Endothelial cell of umbilical vein (primary cell): ENCODE results near the gene BRWD1. TPM values are rescaled to one million over a fixed set of nuclear protein-coding genes. Genes with fewer than 3 reads are reported as not detected.

Source experiments
- BruUV-seq: library from RNA; stranded (reverse); fragments of 400-500 nt; replicated peaks from 2 replicates; lab custom pipeline; 2021; lab: Mats Ljungman, UMichigan
- CTCF ChIA-PET: fragments of 300-600, 350-600 bp; sonication (Branson Sonifier 250); formaldehyde crosslinking; loops from one replicate; lab custom pipeline; 2021; ENCODE audit warnings: antibody characterized with exemption, inconsistent platforms; lab: Charles Lee
- POLR2A ChIA-PET: fragments of 300-600, 350-600 bp; sonication (Branson Sonifier 250); formaldehyde crosslinking; loops from one replicate; lab custom pipeline; 2021; ENCODE audit warnings: antibody characterized with exemption, inconsistent platforms; lab: Charles Lee
- DNase-seq: peaks from one replicate; pipeline ENCODE4 v3.0.0-alpha.2; 2011; ENCODE audit warnings: low read depth, low spot score
- FAIRE-seq: peaks from 2 replicates; lab custom pipeline; 2011; peaks lifted over from hg19 to GRCh38; lab: Jason Lieb, UNC
- H2AFZ ChIP-seq: 2 replicates; pipeline ENCODE4 v1.6.0; 2012; ENCODE audit warnings: low read depth, low read length, control low read depth, inconsistent platforms
- H3K27ac ChIP-seq: 2 replicates; pipeline ENCODE4 v1.5.1; 2011; ENCODE audit warnings: low read depth, mild to moderate bottlenecking, control low read depth, low read length, moderate library complexity; ENCODE audit not compliant: insufficient read depth
- H3K27me3 ChIP-seq, 2 experiments: 2 replicates each; pipeline versions ENCODE4 v1.6.0 to v1.6.1; 2011; ENCODE audit warnings: low read length in 2 of 2, mixed read lengths in 1 of 2; ENCODE audit not compliant: control insufficient read depth in 2 of 2, insufficient read depth in 2 of 2
- H3K36me3 ChIP-seq, 2 experiments: 2 replicates in 1 of 2; 3 replicates in 1 of 2; pipeline ENCODE4 v1.5.1; 2011; ENCODE audit warnings: low read length in 2 of 2, mild to moderate bottlenecking in 1 of 2, moderate library complexity in 1 of 2; ENCODE audit not compliant: control insufficient read depth in 2 of 2, insufficient read depth in 2 of 2; ENCODE audit errors: extremely low read depth in 1 of 2
- H3K4me1 ChIP-seq: 3 replicates; pipeline ENCODE4 v1.5.1; 2011; ENCODE audit warnings: mild to moderate bottlenecking, low read length; ENCODE audit not compliant: control insufficient read depth, insufficient read depth; ENCODE audit errors: extremely low read depth
- H3K4me2 ChIP-seq: 2 replicates; pipeline ENCODE4 v1.6.1; 2011; ENCODE audit warnings: low read length, control low read depth, mixed read lengths; ENCODE audit not compliant: insufficient read depth
- H3K4me3 ChIP-seq, 3 experiments: fragments of 200-600 bp in 1 of 3; sonication (generic), shearing (Covaris generic) in 1 of 3; replicated peaks in 1 of 3; 2 replicates each; pipeline ENCODE4 v1.5.1; 2011 to 2016; ENCODE audit warnings: control low read depth in 3 of 3, low read length in 3 of 3, mild to moderate bottlenecking in 2 of 3, inconsistent platforms in 1 of 3, low read depth in 1 of 3, moderate library complexity in 1 of 3; ENCODE audit not compliant: insufficient read depth in 1 of 3
- H3K79me2 ChIP-seq: 2 replicates; pipeline ENCODE4 v1.6.0; 2012; ENCODE audit warnings: low read length, inconsistent platforms; ENCODE audit not compliant: control insufficient read depth, insufficient read depth
- H3K9ac ChIP-seq: replicated peaks from 2 replicates; pipeline ENCODE3; 2011; ENCODE audit warnings: low read length, control low read depth; ENCODE audit not compliant: insufficient read depth; ENCODE audit errors: extremely low read depth
- H3K9me1 ChIP-seq: replicated peaks from 3 replicates; pipeline ENCODE4 v1.6.0; 2011; ENCODE audit warnings: mild to moderate bottlenecking, low read length; ENCODE audit not compliant: control insufficient read depth, insufficient read depth; ENCODE audit errors: extremely low read depth
- H3K9me3 ChIP-seq: replicated peaks from 2 replicates; pipeline ENCODE4 v1.5.1; 2012; ENCODE audit warnings: low read length, inconsistent platforms; ENCODE audit not compliant: control insufficient read depth, insufficient read depth
- H4K20me1 ChIP-seq: replicated peaks from 2 replicates; pipeline ENCODE3; 2011; ENCODE audit warnings: mild to moderate bottlenecking, low read length; ENCODE audit not compliant: control insufficient read depth, insufficient read depth; ENCODE audit errors: extremely low read depth
- CTCF ChIP-seq, 2 donors: IDR thresholded peaks; 1 replicate in 1 of 2; 2 replicates in 1 of 2; pipeline ENCODE4 v1.5.1; 2011; ENCODE audit warnings: low read length in 2 of 2, mild to moderate bottlenecking in 2 of 2, moderate library complexity in 2 of 2, control low read depth in 1 of 2, inconsistent platforms in 1 of 2, low read depth in 1 of 2; ENCODE audit not compliant: insufficient read depth in 1 of 2; ENCODE audit errors: extremely low read depth in 1 of 2
- EZH2 ChIP-seq: IDR thresholded peaks from 2 replicates; pipeline ENCODE4 v1.6.1; 2012; ENCODE audit warnings: borderline replicate concordance, low read depth, mild to moderate bottlenecking, moderate library complexity, low read length, inconsistent platforms; ENCODE audit not compliant: severe bottlenecking
- FOS ChIP-seq: IDR thresholded peaks from 2 replicates; pipeline ENCODE4 v1.6.1; 2011; ENCODE audit warnings: mild to moderate bottlenecking, low read length, moderate library complexity, borderline replicate concordance; ENCODE audit not compliant: insufficient read depth
- GATA2 ChIP-seq: IDR thresholded peaks from 2 replicates; pipeline ENCODE4 v1.7.0; 2011; ENCODE audit warnings: low read depth, mild to moderate bottlenecking, moderate library complexity, mixed read lengths, low read length; ENCODE audit not compliant: insufficient read length, insufficient read depth
- JUN ChIP-seq: IDR thresholded peaks from 2 replicates; pipeline ENCODE4 v1.6.1; 2011; ENCODE audit warnings: borderline replicate concordance, low read depth; ENCODE audit not compliant: insufficient read length, insufficient read depth
- MYC ChIP-seq: IDR thresholded peaks from one replicate; pipeline ENCODE4 v1.6.1; 2011; ENCODE audit warnings: mild to moderate bottlenecking, low read depth, low read length
- POLR2A ChIP-seq: IDR thresholded peaks from 2 replicates; pipeline ENCODE4 v1.6.1; 2012; ENCODE audit warnings: low read depth, mild to moderate bottlenecking, control low read depth, low read length
- POLR2AphosphoS5 ChIP-seq: IDR thresholded peaks from 2 replicates; pipeline ENCODE4 v1.6.1; 2012; ENCODE audit warnings: low read depth, mild to moderate bottlenecking, control low read depth, low read length, moderate library complexity; ENCODE audit not compliant: insufficient read depth
- dilution Hi-C: fragments of 300-500 bp; cut with MboI; formaldehyde crosslinking; loops from one replicate; pipeline ENCODE4 v1.15.0; 2019; ENCODE audit warnings: low sequenced_read_pairs; ENCODE audit not compliant: extremely low pct_ligation_motif_present
- intact Hi-C: fragments of 100-400 bp; cut with micrococcal nuclease; formaldehyde crosslinking; loops from one replicate; pipeline ENCODE4 v1.10.0; 2022
- polyA plus RNA-seq, 4 experiments: library from polyadenylated mRNA; depleted of rRNA in 3 of 4; stranded (reverse) in 3 of 4; unstranded in 1 of 4; fragments of >200 nt; gene quantifications; 2 replicates each; pipeline versions ENCODE4 v1.2.1 to v1.2.3, GENCODE V29; 2011 to 2012; ENCODE audit warnings: missing spikeins in 1 of 4
- total RNA-seq: library from RNA; stranded (reverse); gene quantifications from 2 replicates; pipeline ENCODE4 v1.2.3, GENCODE V29; 2021
- TF ChIP-seq, protein P1 (sequence below): IDR thresholded peaks from 2 replicates; pipeline ENCODE4 v1.6.1; 2011; ENCODE audit not compliant: insufficient read depth, insufficient read length

Gene BRWD1
- total and polyA plus RNA-seq, 2 donors (not counting 3 experiments of a cell fraction or from before 2014, with no cell fraction given), result 6.1 to 33.2 TPM

DNA sequence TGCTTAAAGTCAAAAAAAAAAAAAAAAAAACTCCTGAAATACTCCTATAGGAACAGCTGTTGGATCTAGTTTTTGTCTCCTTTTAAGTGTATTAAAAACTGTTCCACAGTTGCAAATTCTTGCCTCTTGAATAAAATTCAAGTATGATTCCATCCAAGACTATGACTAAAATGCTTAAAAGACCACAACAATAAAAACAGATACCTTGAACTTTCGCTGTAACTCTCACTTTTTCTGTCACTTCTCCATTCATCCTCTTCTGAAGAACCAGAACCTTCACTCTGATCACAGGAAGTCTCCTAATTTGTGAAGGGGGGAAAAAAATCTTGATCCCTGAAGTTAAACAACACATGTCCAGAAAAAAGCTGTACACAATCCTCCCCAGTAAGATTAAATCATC lies 75.2 kb downstream of the BRWD1 start:
- dilution Hi-C loops (no loop called here), intact Hi-C loops (no loop called here)
- Histone ChIP-seq H3K36me3 (peaks cover 6 to 15% of the 10 kb centered on the region in 2 experiments), H3K27me3 (no peaks in the 10 kb centered on the region), H3K4me3 (no peak overlapping the region), H3K79me2 (no peaks in the 10 kb centered on the region), H2AFZ (no peak overlapping the region), H3K9me1 (no peaks in the 10 kb centered on the region), H3K9ac (no peak overlapping the region), H4K20me1 (no peaks in the 10 kb centered on the region), H3K9me3 (no peaks in the 10 kb centered on the region), H3K4me2 (no peak overlapping the region), H3K27ac (no peak overlapping the region), H3K4me1 (no peaks in the 10 kb centered on the region)
- BruUV-seq, result no TSS peak
- CTCF ChIA-PET, result interaction anchor here (1.1 to 1.2 kb wide), 2 partner anchors 14 to 15 kb away, joined by 3 read pairs; no protein-coding TSS in a partner anchor
- DNase-seq, result no peak
- TF ChIP-seq POLR2A (no peak), GATA2 (no peak), MYC (no peak), EZH2 (no peak), POLR2AphosphoS5 (no peak), FOS (no peak), CTCF (IDR thresholded peaks at IDR 0.05; ENCODE audit: extremely low read depth in 1 of 2, insufficient read depth in 1 of 2, low read depth in 1 of 2, low read length in 2 of 2) (no peak), JUN (no peak)
- TF ChIP-seq, protein P1, sequence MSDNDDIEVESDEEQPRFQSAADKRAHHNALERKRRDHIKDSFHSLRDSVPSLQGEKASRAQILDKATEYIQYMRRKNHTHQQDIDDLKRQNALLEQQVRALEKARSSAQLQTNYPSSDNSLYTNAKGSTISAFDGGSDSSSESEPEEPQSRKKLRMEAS, result no peak
- no peak for FAIRE-seq
- POLR2A ChIA-PET, result no interaction called here
